Left forelimb (tissue), 1 donor: ENCODE data around the gene PHF21B.

Experiments used
- DNase-seq: peaks from one replicate; pipeline ENCODE4 v3.0.0-alpha.2; 2018; ENCODE audit warnings: low spot score

PHF21B gene

GRCh38 chr22:45013138-45013537 is 3.3 kb upstream of the PHF21B start:
- no peak for DNase-seq

GRCh38 chr22:45010532-45010900 is 711 bp upstream of the PHF21B start:
- DNase-seq = no peak

GRCh38 chr22:45008751-45009605 is 827 bp downstream of the PHF21B start:
- no peak for DNase-seq

GRCh38 chr22:45008186-45008681 is 1.6 kb downstream of the PHF21B start:
- DNase-seq = no peak

- peak; percentile 84 for DNase-seq
Measured at GRCh38 chr22:45007391-45008185, 2.2 kb downstream of the PHF21B start.

GRCh38 chr22:45006964-45007390 is 2.8 kb downstream of the PHF21B start:
- peak; percentile 71 for DNase-seq

GRCh38 chr22:45006111-45006963 is 3.5 kb downstream of the PHF21B start:
- DNase-seq = no peak

- DNase-seq = no peak
Measured at GRCh38 chr22:45001653-45002052, 8.2 kb downstream of the PHF21B start.

- no peak for DNase-seq
Measured at GRCh38 chr22:45000330-45000729, 9.5 kb downstream of the PHF21B start.

- DNase-seq = no peak
Measured at GRCh38 chr22:44999687-45000086, 10.1 kb downstream of the PHF21B start.

- no peak for DNase-seq
Measured at GRCh38 chr22:44999231-44999630, 10.6 kb downstream of the PHF21B start.

GRCh38 chr22:44998296-44998695 is 11.5 kb downstream of the PHF21B start:
- DNase-seq = no peak

GRCh38 chr22:44997060-44997459 is 12.7 kb downstream of the PHF21B start:
- DNase-seq = no peak

- DNase-seq = no peak
Measured at GRCh38 chr22:44996648-44997047, 13.2 kb downstream of the PHF21B start.

- DNase-seq = no peak
Measured at GRCh38 chr22:44996120-44996519, 13.7 kb downstream of the PHF21B start.

- no peak for DNase-seq
Measured at GRCh38 chr22:44995715-44996114, 14.1 kb downstream of the PHF21B start.

- no peak for DNase-seq
Measured at GRCh38 chr22:44995105-44995514, 14.7 kb downstream of the PHF21B start.

GRCh38 chr22:44994399-44995104 is 15.3 kb downstream of the PHF21B start:
- no peak for DNase-seq

GRCh38 chr22:44992166-44992565 is 17.6 kb downstream of the PHF21B start:
- DNase-seq = no peak

GRCh38 chr22:44991218-44991617 is 18.6 kb downstream of the PHF21B start:
- DNase-seq = no peak

- no peak for DNase-seq
Measured at GRCh38 chr22:44990810-44991209, 19.0 kb downstream of the PHF21B start.
